ENCODE data around the gene JAM2. TPM values are rescaled to one million over a fixed set of nuclear protein-coding genes. Genes with fewer than 3 reads are reported as not detected.

Gene JAM2
- total RNA-seq, 1 experiment from 2014 or later, result 0.15 TPM

- Histone ChIP-seq H3K27me3 (ENCODE audit: insufficient read depth, low read length) (peaks cover 4% of the 10 kb centered on the region; the same call in 1 of the 2 replicates), H3K4me2 (ENCODE audit: low read length) (no peak overlapping the region)
- intact Hi-C loops (cut with micrococcal nuclease), result no loop called here
These were observed 1.9 kb downstream of the JAM2 start for GRCh38 chr21:25640943-25641292.

More at GRCh38 chr21:25640943-25641292, 1.9 kb downstream of the JAM2 start:
- no peak for TF ChIP-seq TCF7L2 (IDR thresholded peaks at IDR 0.05; ENCODE audit: borderline replicate concordance, extremely low read depth, insufficient read depth, insufficient read length)
- TF ChIP-seq FOSL1 (IDR thresholded peaks at IDR 0.05; ENCODE audit: low read depth), result no peak
- no peak for TF ChIP-seq ZFX (IDR thresholded peaks at IDR 0.05)
- no peak for TF ChIP-seq CBX3 (IDR thresholded peaks at IDR 0.05; ENCODE audit: low read depth)
- TF ChIP-seq SRF (IDR thresholded peaks at IDR 0.05; ENCODE audit: low read depth), result no peak
- no peak for TF ChIP-seq YY1 (IDR thresholded peaks at IDR 0.05; ENCODE audit: extremely low read depth, insufficient replicate concordance, low read depth, low read length)
- TF ChIP-seq JUND (IDR thresholded peaks at IDR 0.05), result no peak
- TF ChIP-seq REST (IDR thresholded peaks at IDR 0.05; ENCODE audit: low read depth), result no peak
- TF ChIP-seq, protein P1, sequence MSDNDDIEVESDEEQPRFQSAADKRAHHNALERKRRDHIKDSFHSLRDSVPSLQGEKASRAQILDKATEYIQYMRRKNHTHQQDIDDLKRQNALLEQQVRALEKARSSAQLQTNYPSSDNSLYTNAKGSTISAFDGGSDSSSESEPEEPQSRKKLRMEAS (IDR thresholded peaks at IDR 0.05), result no peak
- no peak for TF ChIP-seq ELF1 (IDR thresholded peaks at IDR 0.05; ENCODE audit: borderline replicate concordance, low read depth)
- TF ChIP-seq EGR1 (IDR thresholded peaks at IDR 0.05; ENCODE audit: low read depth), result no peak
- no peak for TF ChIP-seq EZH2 (IDR thresholded peaks at IDR 0.05)
- TF ChIP-seq SIN3A (IDR thresholded peaks at IDR 0.05; ENCODE audit: low read depth), result no peak
- no peak for TF ChIP-seq POLR2AphosphoS5 (IDR thresholded peaks at IDR 0.05; ENCODE audit: low read depth, low read length)
- no peak for TF ChIP-seq RAD21 (IDR thresholded peaks at IDR 0.05; ENCODE audit: low read depth)
- H3K27ac ChIP-seq (ENCODE audit: low read depth, low read length), result no peak overlapping the region
- no peaks in the 10 kb centered on the region for H4K20me1 ChIP-seq (ENCODE audit: insufficient read depth)
- ChIA-PET CTCF (no interaction called here), POLR2A (no interaction called here), RAD21 (ENCODE audit: low non-redundant PET in 1 of 2, low total read pairs in 2 of 2, uncharacterized antibody in 2 of 2, unreplicated experiment in 2 of 2) (no interaction called here)
- no peak overlapping the region for H3K9ac ChIP-seq (ENCODE audit: low read length)
- no peak overlapping the region for H2AFZ ChIP-seq (ENCODE audit: low read depth, low read length, poor library complexity, severe bottlenecking)
- no peaks in the 10 kb centered on the region for H3K79me2 ChIP-seq (ENCODE audit: insufficient read depth, low read length)
- no peaks in the 10 kb centered on the region for H3K9me3 ChIP-seq (ENCODE audit: control insufficient read depth in 1 of 2, insufficient read depth in 1 of 2, low read depth in 1 of 2, low read length in 2 of 2)
- H3K36me3 ChIP-seq (ENCODE audit: control insufficient read depth in 1 of 2, insufficient read depth in 2 of 2, low read length in 2 of 2), result no peaks in the 10 kb centered on the region
- no peaks in the 10 kb centered on the region for H3K4me1 ChIP-seq (ENCODE audit: control insufficient read depth in 1 of 2, insufficient read depth in 2 of 2, low read length in 2 of 2)
- no peak overlapping the region for H3K4me3 ChIP-seq (replicated peaks in 1 of 2; ENCODE audit: low read depth in 1 of 2, low read length in 2 of 2)
- H3K9me2 ChIP-seq (ENCODE audit: insufficient read depth), result no peaks in the 10 kb centered on the region
- no TSS peak for BruUV-seq (replicated peaks)
- no peak for ATAC-seq
- no peak for DNase-seq (ENCODE audit: low read depth, low spot score)

Data from HCT116 (cell line).